CD4-positive, alpha-beta T cell treated with Interleukin-4 for 1 hour (primary cell): ENCODE data around the gene MYO3A.

Experiments used
- DNase-seq, 2 donors: peaks; one replicate each; pipeline ENCODE4 v3.0.0-alpha.2; 2020 to 2022

MYO3A gene

GRCh38 chr10:26215396-26215934 lies 281.4 kb downstream of the MYO3A start:
- DNase-seq, result no peak

GRCh38 chr10:26215935-26216584 lies 282.0 kb downstream of the MYO3A start:
- DNase-seq, result no peak

- no peak for DNase-seq
Measured at GRCh38 chr10:26216585-26217395, 282.8 kb downstream of the MYO3A start, which contains the start of gene GAD2. Gene GAD2, plus strand, starts transcription at chr10:26216774. Its CDS starts 36 bp downstream, at chr10:26216810.

- DNase-seq, result no peak
Measured at GRCh38 chr10:26217396-26218086, 283.5 kb downstream of the MYO3A start.

- DNase-seq, result no peak
Measured at GRCh38 chr10:26219676-26220075, 285.6 kb downstream of the MYO3A start.

GRCh38 chr10:26220901-26221300 lies 286.9 kb downstream of the MYO3A start:
- DNase-seq, result no peak

- no peak for DNase-seq
Measured at GRCh38 chr10:26221541-26221940, 287.5 kb downstream of the MYO3A start.

GRCh38 chr10:26222563-26222962 lies 288.5 kb downstream of the MYO3A start:
- no peak for DNase-seq

- no peak for DNase-seq
Measured at GRCh38 chr10:26225322-26225721, 291.3 kb downstream of the MYO3A start.

- DNase-seq, result no peak
Measured at GRCh38 chr10:26227786-26228185, 293.8 kb downstream of the MYO3A start.

GRCh38 chr10:26232174-26232573 lies 298.1 kb downstream of the MYO3A start:
- no peak for DNase-seq

GRCh38 chr10:26235761-26236160 lies 301.7 kb downstream of the MYO3A start:
- DNase-seq, result no peak

GRCh38 chr10:26238378-26238777 lies 304.3 kb downstream of the MYO3A start:
- no peak for DNase-seq

GRCh38 chr10:26242706-26243350 lies 308.8 kb downstream of the MYO3A start:
- no peak for DNase-seq

GRCh38 chr10:26243351-26243720 lies 309.3 kb downstream of the MYO3A start:
- no peak for DNase-seq

GRCh38 chr10:26249681-26250080 lies 315.7 kb downstream of the MYO3A start:
- no peak for DNase-seq

GRCh38 chr10:26251925-26252324 lies 317.9 kb downstream of the MYO3A start:
- DNase-seq, result no peak

GRCh38 chr10:26254616-26255015 lies 320.6 kb downstream of the MYO3A start:
- DNase-seq, result no peak

- no peak for DNase-seq
Measured at GRCh38 chr10:26259341-26259740, 325.3 kb downstream of the MYO3A start.
